Kidney epithelial cell (primary cell): Measurements from ENCODE around the gene CMTM4. TPM values are rescaled to one million over a fixed set of nuclear protein-coding genes. Genes with fewer than 3 reads are reported as not detected.

Experiments used
- DNase-seq: peaks from one replicate; pipeline ENCODE4 v3.0.0-alpha.2; 2010; ENCODE audit warnings: low read depth
- H3K27me3 ChIP-seq: 2 replicates; pipeline ENCODE4 v1.6.0; 2011; ENCODE audit warnings: low read length; ENCODE audit not compliant: control insufficient read depth, insufficient read depth
- H3K36me3 ChIP-seq: 2 replicates; pipeline ENCODE4 v1.5.1; 2011; ENCODE audit warnings: low read length; ENCODE audit not compliant: control insufficient read depth, insufficient read depth
- H3K4me3 ChIP-seq: 2 replicates; pipeline ENCODE4 v1.5.1; 2011; ENCODE audit warnings: low read depth, mild to moderate bottlenecking, control low read depth, low read length
- total RNA-seq: library from RNA; depleted of rRNA; stranded (reverse); fragments of >200 nt; gene quantifications from 2 replicates; pipeline ENCODE4 v1.2.3, GENCODE V29; 2015
- TF ChIP-seq, protein P1 (sequence below): IDR thresholded peaks from 2 replicates; pipeline ENCODE4 v1.5.1; 2011; ENCODE audit warnings: mild to moderate bottlenecking, moderate library complexity, low read length, control low read depth, inconsistent platforms; ENCODE audit not compliant: insufficient read depth, poor library complexity, severe bottlenecking

CMTM4 gene
- total RNA-seq, 1 donor from 2014 or later, result 75.2 TPM

DNA sequence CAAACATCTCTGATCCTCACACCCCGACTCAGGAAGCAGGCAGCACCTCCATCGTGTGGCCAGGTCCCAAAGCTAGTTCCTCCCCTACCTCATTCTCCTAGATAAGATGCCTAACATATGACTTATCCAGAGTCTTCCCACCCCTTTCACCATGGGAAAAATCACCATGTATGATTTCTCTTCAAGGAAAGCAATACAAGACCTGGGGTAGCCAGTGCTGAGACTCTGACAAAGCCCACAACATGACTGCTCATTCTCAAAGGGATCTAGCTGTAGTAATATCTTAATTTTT lies 45.1 kb downstream of the CMTM4 start:
- TF ChIP-seq, protein P1, sequence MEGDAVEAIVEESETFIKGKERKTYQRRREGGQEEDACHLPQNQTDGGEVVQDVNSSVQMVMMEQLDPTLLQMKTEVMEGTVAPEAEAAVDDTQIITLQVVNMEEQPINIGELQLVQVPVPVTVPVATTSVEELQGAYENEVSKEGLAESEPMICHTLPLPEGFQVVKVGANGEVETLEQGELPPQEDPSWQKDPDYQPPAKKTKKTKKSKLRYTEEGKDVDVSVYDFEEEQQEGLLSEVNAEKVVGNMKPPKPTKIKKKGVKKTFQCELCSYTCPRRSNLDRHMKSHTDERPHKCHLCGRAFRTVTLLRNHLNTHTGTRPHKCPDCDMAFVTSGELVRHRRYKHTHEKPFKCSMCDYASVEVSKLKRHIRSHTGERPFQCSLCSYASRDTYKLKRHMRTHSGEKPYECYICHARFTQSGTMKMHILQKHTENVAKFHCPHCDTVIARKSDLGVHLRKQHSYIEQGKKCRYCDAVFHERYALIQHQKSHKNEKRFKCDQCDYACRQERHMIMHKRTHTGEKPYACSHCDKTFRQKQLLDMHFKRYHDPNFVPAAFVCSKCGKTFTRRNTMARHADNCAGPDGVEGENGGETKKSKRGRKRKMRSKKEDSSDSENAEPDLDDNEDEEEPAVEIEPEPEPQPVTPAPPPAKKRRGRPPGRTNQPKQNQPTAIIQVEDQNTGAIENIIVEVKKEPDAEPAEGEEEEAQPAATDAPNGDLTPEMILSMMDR, result no peak

DNA sequence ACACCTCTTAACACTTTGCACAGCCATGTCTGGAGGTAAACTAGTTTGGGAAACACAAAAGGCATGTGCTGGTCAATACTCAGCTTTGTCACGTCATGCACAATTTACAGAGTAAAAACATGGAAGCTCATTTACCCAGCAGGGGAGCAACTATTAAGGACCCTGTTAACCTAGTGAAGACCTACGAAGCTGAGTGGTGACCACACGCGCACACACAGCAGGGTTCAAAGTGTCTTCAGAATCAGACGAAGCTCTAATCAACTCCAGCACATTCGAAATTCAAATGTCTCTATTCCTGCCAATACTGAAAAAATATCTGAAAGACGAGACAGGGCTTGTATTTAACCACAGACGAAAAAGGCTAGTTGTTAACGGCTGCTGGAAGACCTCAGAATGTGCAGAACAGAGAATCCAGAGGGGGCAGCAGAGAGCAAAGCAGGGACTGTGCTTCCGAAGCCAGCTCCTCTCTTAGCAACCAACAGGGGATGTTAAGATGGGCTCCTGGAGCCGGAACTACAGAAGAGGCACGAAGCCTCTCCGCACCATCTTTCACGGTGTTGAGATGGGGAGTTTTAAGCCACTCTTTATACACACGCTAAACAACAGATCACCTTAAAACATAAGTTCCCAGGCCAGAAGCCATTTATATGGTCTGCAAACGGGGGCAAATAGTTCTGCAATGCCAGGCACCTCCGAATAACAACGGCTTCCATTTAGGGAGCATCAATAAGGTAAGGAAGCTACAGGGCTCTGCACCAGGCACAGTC lies 45.7 kb downstream of the CMTM4 start:
- TF ChIP-seq, protein P1, result peak; percentile 96
- no peaks in the 10 kb centered on the region for H3K27me3 ChIP-seq
- no peaks in the 10 kb centered on the region for H3K36me3 ChIP-seq
- DNase-seq, result peak; percentile 41
- H3K4me3 ChIP-seq, result no peak overlapping the region

More for the DNA sequence above, 45.1 kb downstream of the CMTM4 start:
- Histone ChIP-seq H3K36me3 (no peaks in the 10 kb centered on the region), H3K4me3 (no peak overlapping the region), H3K27me3 (no peaks in the 10 kb centered on the region)
- DNase-seq, result no peak

DNA sequence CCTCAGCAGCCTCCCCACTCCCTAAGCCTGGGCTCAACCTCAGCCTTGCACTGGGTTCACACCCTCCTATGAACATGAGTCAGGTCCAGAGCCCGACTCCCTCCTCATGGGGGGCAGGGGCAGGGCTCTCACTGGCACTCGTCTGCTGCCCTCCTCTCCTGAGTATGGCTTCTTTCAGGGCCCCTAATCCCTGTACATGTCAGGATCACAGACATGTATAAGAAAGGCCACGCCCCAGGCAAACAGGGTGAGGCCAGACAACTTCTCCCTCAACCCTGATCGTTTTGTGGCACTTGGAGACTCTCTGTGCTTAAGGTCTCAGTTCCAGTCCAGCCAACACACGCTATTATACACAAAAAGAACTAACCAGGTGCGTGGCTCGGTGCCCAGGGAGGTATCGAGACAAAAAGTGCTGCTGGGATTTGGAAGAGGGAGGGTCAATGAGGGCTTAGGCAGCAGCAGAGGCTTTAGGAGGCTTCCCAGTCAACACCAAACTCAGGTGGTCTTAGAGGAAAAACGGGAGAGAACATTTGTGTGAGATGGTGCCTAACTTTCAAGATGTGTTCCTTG lies 46.8 kb downstream of the CMTM4 start:
- H3K4me3 ChIP-seq, result no peak overlapping the region
- DNase-seq, result no peak
- no peaks in the 10 kb centered on the region for H3K27me3 ChIP-seq
- TF ChIP-seq, protein P1, result no peak
- no peaks in the 10 kb centered on the region for H3K36me3 ChIP-seq

DNA sequence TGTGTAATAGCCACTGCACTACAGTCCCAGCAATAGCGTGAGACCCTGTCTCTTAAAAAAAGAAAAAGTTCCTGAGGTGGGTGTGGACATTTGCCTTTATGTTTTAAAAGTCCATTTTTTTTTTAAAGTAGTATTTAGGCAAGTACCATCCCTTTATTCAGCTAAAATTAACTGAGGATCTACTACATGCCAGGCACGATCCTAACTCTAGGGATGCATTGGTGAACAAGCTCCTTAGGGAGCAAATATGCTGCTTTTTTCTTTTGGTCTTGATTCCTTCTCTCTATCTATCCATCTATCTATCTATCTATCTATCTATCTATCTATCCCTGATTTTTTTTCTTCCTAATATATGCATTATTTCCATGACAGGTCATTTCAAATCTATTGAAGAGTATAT lies 47.4 kb downstream of the CMTM4 start:
- TF ChIP-seq, protein P1, result no peak
- no peak for DNase-seq
- Histone ChIP-seq H3K27me3 (no peaks in the 10 kb centered on the region), H3K4me3 (no peak overlapping the region), H3K36me3 (no peaks in the 10 kb centered on the region)

DNA sequence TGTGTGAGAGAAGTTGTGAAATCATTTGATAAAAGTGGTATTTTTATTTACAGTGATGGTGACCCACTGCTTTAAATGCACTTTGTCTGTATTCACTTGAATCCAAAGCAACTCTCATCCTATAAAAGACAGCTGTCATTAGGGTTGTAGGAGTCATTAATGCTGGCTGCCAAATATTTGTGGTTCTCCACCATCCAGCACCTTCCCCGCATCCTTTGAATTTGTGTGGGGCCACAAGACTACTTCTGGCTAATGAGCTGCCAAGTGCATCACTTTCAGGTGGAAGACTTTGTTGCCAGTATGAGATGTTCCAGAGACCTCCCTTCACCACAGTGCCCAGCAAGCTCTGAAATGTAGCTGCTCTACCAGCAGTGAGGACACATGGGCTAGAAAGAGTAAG lies 48.7 kb downstream of the CMTM4 start:
- TF ChIP-seq, protein P1, result no peak
- DNase-seq, result no peak

DNA sequence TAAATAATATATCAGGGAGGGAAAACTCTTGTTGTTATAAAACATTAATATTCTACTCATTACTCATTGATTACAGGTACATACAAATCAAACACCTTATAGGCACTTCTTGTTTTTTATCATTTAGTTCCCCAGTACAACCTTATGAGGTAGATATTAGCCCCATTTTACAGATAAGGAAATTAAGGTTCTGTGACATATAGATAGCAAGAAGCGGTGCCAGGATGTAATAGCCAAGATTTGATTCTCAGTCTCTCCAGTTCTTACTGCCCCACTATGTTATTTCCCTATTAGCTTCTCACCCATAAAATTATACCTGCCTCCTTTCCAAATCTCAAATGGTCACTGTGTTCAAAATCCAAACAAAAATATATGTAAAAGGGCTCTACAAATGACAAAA lies 55.2 kb downstream of the CMTM4 start:
- Histone ChIP-seq H3K27me3 (no peaks in the 10 kb centered on the region), H3K4me3 (no peak overlapping the region), H3K36me3 (no peaks in the 10 kb centered on the region)
- TF ChIP-seq, protein P1, result no peak
- DNase-seq, result no peak

More for the DNA sequence above, 48.7 kb downstream of the CMTM4 start:
- Histone ChIP-seq H3K36me3 (no peaks in the 10 kb centered on the region), H3K4me3 (no peak overlapping the region), H3K27me3 (no peaks in the 10 kb centered on the region)
